PC-9 (cell line): ENCODE measurements around the gene WNT7A.

Experiments used
- CTCF ChIP-seq: fragments of 200-600 bp; sonication (generic); conservative IDR thresholded peaks from 2 replicates; pipeline ENCODE4 v1.6.1; 2017; ENCODE audit warnings: mixed run types, antibody characterized with exemption, mild to moderate bottlenecking, moderate library complexity
- EZH2 ChIP-seq: fragments of 200-600 bp; sonication (generic); IDR thresholded peaks from 2 replicates; pipeline ENCODE4 v1.8.0; 2017; ENCODE audit warnings: antibody characterized with exemption, low read depth

- no peak for TF ChIP-seq CTCF
- TF ChIP-seq EZH2, result no peak
Measured at GRCh38 chr3:13796701-13797460, 83.0 kb downstream of the WNT7A start.
